ENCODE measurements around the gene F10.

- no peak for TF ChIP-seq SUZ12 (IDR thresholded peaks at IDR 0.05; ENCODE audit: extremely low read depth, insufficient read depth, insufficient read length)
- no peak for TF ChIP-seq YY1 (IDR thresholded peaks at IDR 0.05; ENCODE audit: insufficient read depth, insufficient read length)
- TF ChIP-seq ZNF274 (IDR thresholded peaks at IDR 0.05; ENCODE audit: low read depth, low read length): no peak
Measured at GRCh38 chr13:113145911-113146598, 23.5 kb downstream of the F10 start.

All from NT2/D1 (cell line).